Gastroesophageal sphincter (tissue), 3 donors: ENCODE results near the gene C13orf42.

Experiments
- POLR2AphosphoS5 ChIP-seq: sonication (generic); formaldehyde crosslinking; IDR thresholded peaks from one replicate; pipeline ENCODE4 v1.6.1; 2017; ENCODE audit warnings: antibody characterized with exemption
- TF ChIP-seq, protein P1 (sequence below), 4 experiments: fragments of 200-600 bp in 2 of 4; fragments of 450-650 bp in 2 of 4; sonication (generic) in 1 of 4; IDR thresholded peaks; one replicate each; pipeline ENCODE4 v1.5.1; 2017 to 2019; ENCODE audit warnings: antibody characterized with exemption in 4 of 4, mild to moderate bottlenecking in 2 of 4, moderate library complexity in 2 of 4

DNA sequence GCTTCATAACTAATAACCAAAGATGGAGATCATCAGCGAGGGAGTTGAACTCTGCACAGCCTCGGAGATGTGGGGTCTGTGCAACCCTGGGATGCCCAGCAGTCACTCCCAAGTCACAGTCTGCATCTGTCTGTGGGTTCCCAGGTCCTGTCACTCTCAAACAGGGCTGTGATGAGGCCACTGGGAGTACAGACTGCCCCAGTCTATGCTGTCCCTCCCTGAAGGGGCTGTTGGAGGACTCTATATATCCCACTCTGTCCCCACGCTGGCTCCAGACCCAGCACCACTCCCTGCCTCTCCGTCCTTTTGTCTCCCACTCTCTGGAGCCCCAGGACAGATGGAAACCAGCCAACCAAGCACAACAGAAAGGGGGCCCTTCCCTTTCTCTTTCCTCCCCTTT lies 26.2 kb upstream of the C13orf42 start:
- TF ChIP-seq, protein P1, sequence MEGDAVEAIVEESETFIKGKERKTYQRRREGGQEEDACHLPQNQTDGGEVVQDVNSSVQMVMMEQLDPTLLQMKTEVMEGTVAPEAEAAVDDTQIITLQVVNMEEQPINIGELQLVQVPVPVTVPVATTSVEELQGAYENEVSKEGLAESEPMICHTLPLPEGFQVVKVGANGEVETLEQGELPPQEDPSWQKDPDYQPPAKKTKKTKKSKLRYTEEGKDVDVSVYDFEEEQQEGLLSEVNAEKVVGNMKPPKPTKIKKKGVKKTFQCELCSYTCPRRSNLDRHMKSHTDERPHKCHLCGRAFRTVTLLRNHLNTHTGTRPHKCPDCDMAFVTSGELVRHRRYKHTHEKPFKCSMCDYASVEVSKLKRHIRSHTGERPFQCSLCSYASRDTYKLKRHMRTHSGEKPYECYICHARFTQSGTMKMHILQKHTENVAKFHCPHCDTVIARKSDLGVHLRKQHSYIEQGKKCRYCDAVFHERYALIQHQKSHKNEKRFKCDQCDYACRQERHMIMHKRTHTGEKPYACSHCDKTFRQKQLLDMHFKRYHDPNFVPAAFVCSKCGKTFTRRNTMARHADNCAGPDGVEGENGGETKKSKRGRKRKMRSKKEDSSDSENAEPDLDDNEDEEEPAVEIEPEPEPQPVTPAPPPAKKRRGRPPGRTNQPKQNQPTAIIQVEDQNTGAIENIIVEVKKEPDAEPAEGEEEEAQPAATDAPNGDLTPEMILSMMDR (IDR thresholded peaks at IDR 0.05): no peak
- TF ChIP-seq POLR2AphosphoS5: no peak
